IMR-90 (cell line): Measurements from ENCODE around the gene SKIL. TPM values are rescaled to one million over a fixed set of nuclear protein-coding genes. Genes with fewer than 3 reads are reported as not detected.

ENCODE experiments used
- ATAC-seq: fragments of 200-7000 bp; cut with Tn5 transposase; 2 replicates; pipeline ENCODE4 v1.9.1; 2020; ENCODE audit warnings: low read depth, mild to moderate bottlenecking, moderate library complexity
- BruUV-seq: library from RNA; stranded (reverse); fragments of 400-500 nt; replicated peaks from 2 replicates; lab custom pipeline; 2021; lab: Mats Ljungman, UMichigan
- CTCF ChIA-PET: fragments of 300-600 bp; formaldehyde crosslinking; extraction: SDS; loops from one replicate; lab custom pipeline; 2021; ENCODE audit warnings: antibody characterized with exemption; lab: Yijun Ruan, JAX
- POLR2A ChIA-PET: fragments of 300-600 bp; sonication (Branson Sonifier 250); formaldehyde crosslinking; loops from one replicate; lab custom pipeline; 2022; ENCODE audit warnings: antibody characterized with exemption; ENCODE audit not compliant: unreplicated experiment; lab: Charles Lee
- DNase-seq: peaks from one replicate; pipeline ENCODE4 v3.0.0; 2013
- H2AFZ ChIP-seq: replicated peaks from 2 replicates; pipeline ENCODE3; 2013; ENCODE audit warnings: low read length, mild to moderate bottlenecking; ENCODE audit not compliant: poor library complexity
- H2AK5ac ChIP-seq: 2 replicates; pipeline ENCODE4 v1.6.1; 2013; ENCODE audit warnings: low read depth, low read length, inconsistent platforms
- H2AK9ac ChIP-seq: replicated peaks from 2 replicates; pipeline ENCODE3; 2013; ENCODE audit warnings: mild to moderate bottlenecking, low read depth, low read length, moderate library complexity; ENCODE audit not compliant: poor library complexity
- H2BK120ac ChIP-seq: 2 replicates; pipeline ENCODE4 v1.6.1; 2013; ENCODE audit warnings: low read depth, low read length, inconsistent platforms
- H2BK15ac ChIP-seq: 3 replicates; pipeline ENCODE4 v1.6.1; 2013; ENCODE audit warnings: low read depth, low read length, inconsistent platforms
- H2BK20ac ChIP-seq: 2 replicates; pipeline ENCODE4 v1.6.1; 2013; ENCODE audit warnings: low read depth, mild to moderate bottlenecking, inconsistent platforms, low read length, moderate library complexity
- H2BK5ac ChIP-seq: 2 replicates; pipeline ENCODE4 v1.6.1; 2013; ENCODE audit warnings: mild to moderate bottlenecking, low read depth, low read length, inconsistent platforms; ENCODE audit not compliant: poor library complexity, severe bottlenecking
- H3K14ac ChIP-seq: replicated peaks from 2 replicates; pipeline ENCODE4 v1.6.1; 2013; ENCODE audit warnings: low read depth, low read length, inconsistent platforms
- H3K18ac ChIP-seq: 2 replicates; pipeline ENCODE4 v1.6.1; 2013; ENCODE audit warnings: low read depth, low read length, control low read depth
- H3K23ac ChIP-seq: 2 replicates; pipeline ENCODE4 v1.6.1; 2013; ENCODE audit warnings: low read depth, low read length, inconsistent platforms
- H3K27ac ChIP-seq: 2 replicates; pipeline ENCODE4 v1.5.1; 2013; ENCODE audit warnings: mild to moderate bottlenecking, control low read depth, low read length; ENCODE audit not compliant: insufficient read depth
- H3K27me3 ChIP-seq: 2 replicates; pipeline ENCODE4 v1.6.1; 2013; ENCODE audit warnings: low read length; ENCODE audit not compliant: control insufficient read depth, insufficient read depth
- H3K36me3 ChIP-seq: 2 replicates; pipeline ENCODE4 v1.6.1; 2013; ENCODE audit warnings: low read length, mixed read lengths; ENCODE audit not compliant: control insufficient read depth, insufficient read depth
- H3K4ac ChIP-seq: 2 replicates; pipeline ENCODE4 v1.6.1; 2013; ENCODE audit warnings: low read depth, low read length, inconsistent platforms
- H3K4me1 ChIP-seq: 2 replicates; pipeline ENCODE4 v1.6.1; 2013; ENCODE audit warnings: low read length, mixed read lengths; ENCODE audit not compliant: control insufficient read depth, insufficient read depth
- H3K4me2 ChIP-seq: 2 replicates; pipeline ENCODE4 v1.6.1; 2013; ENCODE audit warnings: low read depth, mild to moderate bottlenecking, control low read depth, low read length, moderate library complexity
- H3K4me3 ChIP-seq: 2 replicates; pipeline ENCODE4 v1.5.1; 2013; ENCODE audit warnings: low read depth, mild to moderate bottlenecking, control low read depth, low read length, moderate library complexity; ENCODE audit not compliant: insufficient read depth
- H3K56ac ChIP-seq: 2 replicates; pipeline ENCODE4 v1.6.1; 2013; ENCODE audit warnings: low read length, inconsistent platforms; ENCODE audit not compliant: insufficient read depth; ENCODE audit errors: extremely low read depth
- H3K79me1 ChIP-seq, 2 experiments: 2 replicates each; pipeline ENCODE4 v1.6.1; 2013; ENCODE audit warnings: low read length in 2 of 2, inconsistent platforms in 1 of 2, low read depth in 1 of 2
- H3K9ac ChIP-seq: 2 replicates; pipeline ENCODE4 v1.6.1; 2013; ENCODE audit warnings: low read depth, low read length, control low read depth
- H3K9me1 ChIP-seq: 2 replicates; pipeline ENCODE4 v1.6.1; 2013; ENCODE audit warnings: low read length, inconsistent platforms; ENCODE audit not compliant: insufficient read depth
- H3K9me3 ChIP-seq: 2 replicates; pipeline ENCODE4 v1.6.1; 2013; ENCODE audit warnings: low read length; ENCODE audit not compliant: control insufficient read depth, insufficient read depth
- H4K20me1 ChIP-seq: 2 replicates; pipeline ENCODE4 v1.6.1; 2013; ENCODE audit warnings: low read length, inconsistent platforms; ENCODE audit not compliant: insufficient read depth
- H4K5ac ChIP-seq: 2 replicates; pipeline ENCODE4 v1.6.1; 2013; ENCODE audit warnings: mild to moderate bottlenecking, low read depth, low read length, control low read depth
- H4K8ac ChIP-seq, 2 experiments: 2 replicates each; pipeline ENCODE4 v1.6.1; 2013; ENCODE audit warnings: low read depth in 2 of 2, low read length in 2 of 2, control low read depth in 1 of 2, inconsistent platforms in 1 of 2
- H4K91ac ChIP-seq: 2 replicates; pipeline ENCODE4 v1.6.1; 2013; ENCODE audit warnings: low read depth, low read length, inconsistent platforms; ENCODE audit not compliant: insufficient read depth
- RAD21 ChIP-seq: IDR thresholded peaks from 2 replicates; pipeline ENCODE4 v1.6.1; 2012; ENCODE audit warnings: low read length, improper control_type of control experiment
- SMC3 ChIP-seq: fragments of 150-350 bp; IDR thresholded peaks from 2 replicates; pipeline ENCODE4 v1.6.1; 2016; ENCODE audit warnings: low read depth, mild to moderate bottlenecking, antibody characterized with exemption, low read length, moderate library complexity
- WGBS, 2 experiments: methylation state at CpG; one replicate each; pipeline versions ENCODE4 v1.1.5 to v1.1.7; 2013; ENCODE audit warnings: missing lambda C conversion rate in 2 of 2; ENCODE audit not compliant: insufficient read length in 1 of 2; ENCODE audit errors: extremely low coverage in 2 of 2; 5-methylcytosine and 5-hydroxymethylcytosine counted together
- dilution Hi-C: fragments of 300-500 bp; cut with HindIII; formaldehyde crosslinking; loops from one replicate; pipeline ENCODE4 v1.14.3; 2018; ENCODE audit warnings: low sequenced_read_pairs; ENCODE audit not compliant: unreplicated experiment
- in situ Hi-C: fragments of 300-500 bp; cut with MboI; formaldehyde crosslinking; loops from 3 replicates; pipeline ENCODE4 v1.14.3; 2019; ENCODE audit warnings: low sequenced_read_pairs, inconsistent platforms, mixed read lengths
- intact Hi-C: fragments of 100-400 bp; cut with micrococcal nuclease; formaldehyde crosslinking; loops from 2 replicates; pipeline ENCODE4 v1.10.0; 2022
- polyA plus RNA-seq, 3 experiments: library from polyadenylated mRNA; depleted of rRNA; stranded (reverse); fragments of >200 nt; gene quantifications; 2 replicates each; pipeline ENCODE4 v1.2.3, GENCODE V29; 2012; ENCODE audit warnings: low replicate concordance in 1 of 3
- total RNA-seq: library from RNA; depleted of rRNA; stranded (reverse); fragments of >200 nt; gene quantifications from 2 replicates; pipeline ENCODE4 v1.2.3, GENCODE V29; 2012
- TF ChIP-seq, protein P1 (sequence below): conservative IDR thresholded peaks from 2 replicates; pipeline ENCODE4 v1.5.1; 2012; ENCODE audit warnings: mild to moderate bottlenecking, low read depth, low read length, improper control_type of control experiment

The SKIL gene
- total and polyA plus RNA-seq, 2 of the 4 experiments (the other 2 are of a cell fraction), result 9.2 to 55.9 TPM

GRCh38 chr3:170431054-170431453 lies 73.5 kb downstream of the SKIL start:
- H3K9me3 ChIP-seq, result no peaks in the 10 kb centered on the region
- DNase-seq (no peak), ATAC-seq (no peak)
- no peak overlapping the region for H3K56ac ChIP-seq
- no peak overlapping the region for H3K23ac ChIP-seq
- H4K8ac ChIP-seq, result no peak overlapping the region
- no peak overlapping the region for H4K5ac ChIP-seq
- ChIA-PET POLR2A (no interaction called here), CTCF (interaction anchor here (0.6 to 1.5 kb wide), 6 partner anchors 13 to 1334 kb away, joined by 3 to 7 read pairs (median 4); partner anchors contain the start of gene CLDN11)
- no peak overlapping the region for H3K9ac ChIP-seq
- TF ChIP-seq SMC3 (0 out of 2 replicates have a peak, but pooled peaks have one; percentile 10), RAD21 (no peak)
- TF ChIP-seq, protein P1, sequence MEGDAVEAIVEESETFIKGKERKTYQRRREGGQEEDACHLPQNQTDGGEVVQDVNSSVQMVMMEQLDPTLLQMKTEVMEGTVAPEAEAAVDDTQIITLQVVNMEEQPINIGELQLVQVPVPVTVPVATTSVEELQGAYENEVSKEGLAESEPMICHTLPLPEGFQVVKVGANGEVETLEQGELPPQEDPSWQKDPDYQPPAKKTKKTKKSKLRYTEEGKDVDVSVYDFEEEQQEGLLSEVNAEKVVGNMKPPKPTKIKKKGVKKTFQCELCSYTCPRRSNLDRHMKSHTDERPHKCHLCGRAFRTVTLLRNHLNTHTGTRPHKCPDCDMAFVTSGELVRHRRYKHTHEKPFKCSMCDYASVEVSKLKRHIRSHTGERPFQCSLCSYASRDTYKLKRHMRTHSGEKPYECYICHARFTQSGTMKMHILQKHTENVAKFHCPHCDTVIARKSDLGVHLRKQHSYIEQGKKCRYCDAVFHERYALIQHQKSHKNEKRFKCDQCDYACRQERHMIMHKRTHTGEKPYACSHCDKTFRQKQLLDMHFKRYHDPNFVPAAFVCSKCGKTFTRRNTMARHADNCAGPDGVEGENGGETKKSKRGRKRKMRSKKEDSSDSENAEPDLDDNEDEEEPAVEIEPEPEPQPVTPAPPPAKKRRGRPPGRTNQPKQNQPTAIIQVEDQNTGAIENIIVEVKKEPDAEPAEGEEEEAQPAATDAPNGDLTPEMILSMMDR, result peak; percentile 27
- dilution Hi-C loops (no loop called here), in situ Hi-C loops (no loop called here), intact Hi-C loops (no loop called here)
- H3K4ac ChIP-seq, result no peak overlapping the region
- peaks cover 3% of the 10 kb centered on the region; the same call in 1 of the 2 replicates for H3K9me1 ChIP-seq
- peaks cover 20% of the 10 kb centered on the region for H4K20me1 ChIP-seq
- H2BK5ac ChIP-seq, result no peak overlapping the region
- WGBS, 2 experiments, result no CpG with 5 or more reads among the region's 3 CpGs
- H3K27me3 ChIP-seq, result no peaks in the 10 kb centered on the region
- no peak overlapping the region for H2AK5ac ChIP-seq
- no peak overlapping the region for H3K14ac ChIP-seq
- H3K4me2 ChIP-seq, result no peak overlapping the region
- H2AK9ac ChIP-seq, result no peak overlapping the region
- no peak overlapping the region for H3K18ac ChIP-seq
- no peak overlapping the region for H2BK120ac ChIP-seq
- no peak overlapping the region for H2AFZ ChIP-seq
- H3K4me1 ChIP-seq, result peaks cover 4% of the 10 kb centered on the region; the same call in 1 of the 2 replicates
- peaks cover 44% of the 10 kb centered on the region for H3K36me3 ChIP-seq
- H2BK20ac ChIP-seq, result no peak overlapping the region
- H4K91ac ChIP-seq, result no peak overlapping the region
- BruUV-seq, result no TSS peak
- no peak overlapping the region for H2BK15ac ChIP-seq
- no peak overlapping the region for H3K27ac ChIP-seq
- H3K79me1 ChIP-seq, result peaks cover 0 to 33% of the 10 kb centered on the region in 2 experiments; a peak in 2 of 4 replicates
- H3K4me3 ChIP-seq, result no peak overlapping the region
